CD4-positive, alpha-beta memory T cell (primary cell): ENCODE results near the gene PPP1R3D. TPM values are rescaled to one million over a fixed set of nuclear protein-coding genes. Genes with fewer than 3 reads are reported as not detected.
"Not testable (repeated sequence)": the region's sequence is repeated elsewhere in the genome, so short reads cannot be mapped to it uniquely, and the experiment has no call there.

Experiments
- CTCF ChIA-PET: fragments of 350-600 bp; sonication (Branson Sonifier 250); formaldehyde crosslinking; loops from one replicate; lab custom pipeline; 2021; ENCODE audit warnings: inconsistent platforms; ENCODE audit not compliant: partially characterized antibody; lab: Charles Lee
- POLR2A ChIA-PET: fragments of 350-600 bp; sonication (Branson Sonifier 250); formaldehyde crosslinking; loops from one replicate; lab custom pipeline; 2021; ENCODE audit not compliant: partially characterized antibody; lab: Charles Lee
- DNase-seq, 5 donors: peaks; one replicate each; pipeline versions ENCODE4 v3.0.0 to v3.0.0-alpha.2; 2020 to 2022; ENCODE audit warnings: mixed read lengths in 1 of 5
- H3K27ac ChIP-seq: one replicate; pipeline ENCODE4 v1.7.0; 2013; ENCODE audit warnings: low read depth, low read length
- H3K27me3 ChIP-seq: 2 replicates; pipeline ENCODE4 v1.7.0; 2013; ENCODE audit warnings: mild to moderate bottlenecking, low read length, moderate library complexity; ENCODE audit not compliant: insufficient read depth
- H3K36me3 ChIP-seq: 2 replicates; pipeline ENCODE4 v1.7.0; 2013; ENCODE audit warnings: mild to moderate bottlenecking, low read length, moderate library complexity; ENCODE audit not compliant: insufficient read depth
- H3K4me1 ChIP-seq: 2 replicates; pipeline ENCODE4 v1.7.0; 2013; ENCODE audit warnings: mild to moderate bottlenecking, low read length, moderate library complexity; ENCODE audit not compliant: insufficient read depth
- H3K4me3 ChIP-seq, 2 donors: one replicate each; pipeline ENCODE4 v1.7.0; 2013; ENCODE audit warnings: low read length in 2 of 2, mild to moderate bottlenecking in 1 of 2
- H3K9me3 ChIP-seq, 2 donors: one replicate each; pipeline ENCODE4 v1.7.0; 2013; ENCODE audit warnings: low read length in 2 of 2, control low read depth in 1 of 2; ENCODE audit not compliant: control insufficient read depth in 1 of 2
- H3K27ac Mint-ChIP-seq, 7 donors: one replicate each; pipeline ENCODE4 v1.8.0; 2020 to 2021; ENCODE audit warnings: mixed read lengths in 7 of 7, mild to moderate bottlenecking in 6 of 7, inconsistent platforms in 3 of 7, moderate library complexity in 3 of 7
- H3K27me3 Mint-ChIP-seq, 2 donors: one replicate each; pipeline ENCODE4 v1.8.0; 2020 to 2021; ENCODE audit warnings: mixed read lengths in 2 of 2
- H3K36me3 Mint-ChIP-seq, 2 donors: one replicate each; pipeline ENCODE4 v1.8.0; 2020 to 2021; ENCODE audit warnings: mixed read lengths in 2 of 2, inconsistent platforms in 1 of 2, mild to moderate bottlenecking in 1 of 2
- H3K4me1 Mint-ChIP-seq, 4 donors: one replicate each; pipeline ENCODE4 v1.8.0; 2020 to 2021; ENCODE audit warnings: mixed read lengths in 4 of 4, mild to moderate bottlenecking in 1 of 4
- H3K4me3 Mint-ChIP-seq, 8 donors: one replicate each; pipeline ENCODE4 v1.8.0; 2020 to 2021; ENCODE audit warnings: mixed read lengths in 8 of 8, mild to moderate bottlenecking in 7 of 8, moderate library complexity in 6 of 8, inconsistent platforms in 3 of 8
- H3K9me3 Mint-ChIP-seq, 8 donors: one replicate each; pipeline ENCODE4 v1.8.0; 2020 to 2021; ENCODE audit warnings: mixed read lengths in 8 of 8, mild to moderate bottlenecking in 5 of 8, inconsistent platforms in 3 of 8, moderate library complexity in 1 of 8
- intact Hi-C: fragments of 100-400 bp; cut with micrococcal nuclease; formaldehyde crosslinking; loops from one replicate; pipeline ENCODE4 v1.15.1; 2023
- polyA plus RNA-seq, 2 donors: library from polyadenylated mRNA; unstranded; fragments of 300-500 nt; fragmentation: Illumina TruSeq; gene quantifications; one replicate each; pipeline ENCODE4 v1.2.3, GENCODE V29; 2021
- total RNA-seq, 2 experiments: library from RNA; stranded (reverse); gene quantifications; one replicate each; pipeline ENCODE4 v1.2.3, GENCODE V29; 2021

Gene PPP1R3D
- total and polyA plus RNA-seq, 4 experiments from 2014 or later = 2.2 to 15.0 (median 8.0) TPM

DNA sequence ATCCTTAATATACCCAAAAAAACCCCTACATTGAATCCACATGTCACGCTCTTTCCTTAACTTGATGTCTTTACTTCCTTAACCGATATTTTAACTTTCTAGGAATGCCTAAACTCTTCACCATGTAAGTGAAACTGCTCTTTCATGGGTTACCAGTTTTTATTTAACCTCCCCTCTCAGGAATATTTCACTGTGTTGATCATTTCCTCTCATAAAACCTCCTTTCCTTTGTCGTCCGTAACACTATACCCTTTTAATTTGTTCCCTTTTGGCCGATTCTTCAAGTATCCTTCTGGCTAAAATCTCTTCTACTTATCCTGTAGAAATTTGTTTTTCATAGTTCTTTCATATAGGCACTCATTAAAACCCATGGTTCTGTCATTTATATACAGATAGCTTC lies 31.2 kb downstream of the PPP1R3D start:
- ChIA-PET CTCF (no interaction called here), POLR2A (no interaction called here)
- Mint-ChIP-seq H3K4me1 (peaks cover 0 to 1% (median 0%) of the 10 kb centered on the region in 4 donors), H3K27me3 (peaks cover 0 to 1% of the 10 kb centered on the region in 2 donors), H3K4me3 (no peak overlapping the region), H3K36me3 (no peaks in the 10 kb centered on the region), H3K9me3 (no peaks in the 10 kb centered on the region), H3K27ac (no peak overlapping the region)
- DNase-seq = no peak
- H3K27ac ChIP-seq = no peak overlapping the region
- intact Hi-C loops = no loop called here
- no peaks in the 10 kb centered on the region for H3K9me3 ChIP-seq
- H3K4me1 ChIP-seq = no peaks in the 10 kb centered on the region
- H3K36me3 ChIP-seq = no peaks in the 10 kb centered on the region
- no peaks in the 10 kb centered on the region for H3K27me3 ChIP-seq
- no peak overlapping the region for H3K4me3 ChIP-seq

DNA sequence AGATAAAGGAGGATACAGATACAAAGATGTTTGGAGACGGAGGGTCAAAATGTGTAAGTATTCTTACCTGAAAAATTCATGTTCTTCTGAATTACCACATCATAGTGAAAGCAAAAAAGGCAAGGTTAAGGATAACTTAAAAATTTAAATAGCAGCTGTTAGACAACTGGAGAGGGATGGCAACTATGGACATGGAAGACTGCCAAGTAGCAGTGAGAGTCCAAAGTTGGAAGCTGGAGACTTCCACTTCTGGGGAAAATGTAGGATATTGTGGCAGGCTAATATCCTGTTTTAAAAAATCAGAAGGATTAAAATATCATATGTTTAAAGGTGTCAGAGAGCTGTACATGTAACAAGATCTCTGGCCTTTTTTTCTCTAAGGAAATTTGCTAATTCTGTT lies 36.5 kb downstream of the PPP1R3D start:
- POLR2A ChIA-PET = interaction anchor here (0.6 kb wide), 1 partner anchor 1591 kb away, joined by 3 read pairs; no protein-coding TSS in a partner anchor
- DNase-seq = no peak
- no peak overlapping the region for H3K4me3 ChIP-seq
- CTCF ChIA-PET = interaction anchor here (1.4 kb wide), 1 partner anchor 30 kb away, joined by 4 read pairs; the partner anchor contains the start of gene SYCP2
- H3K4me3 Mint-ChIP-seq = no peak overlapping the region
- H3K9me3 ChIP-seq = no peaks in the 10 kb centered on the region
- H3K36me3 ChIP-seq = no peaks in the 10 kb centered on the region
- H3K4me1 ChIP-seq = no peaks in the 10 kb centered on the region
- H3K27me3 ChIP-seq = no peaks in the 10 kb centered on the region
- peaks cover 0 to 1% of the 10 kb centered on the region in 2 donors for H3K27me3 Mint-ChIP-seq
- no peak overlapping the region for H3K27ac Mint-ChIP-seq
- H3K27ac ChIP-seq = no peak overlapping the region
- H3K4me1 Mint-ChIP-seq = no peaks in the 10 kb centered on the region
- intact Hi-C loops = no loop called here
- no peaks in the 10 kb centered on the region for H3K9me3 Mint-ChIP-seq
- peaks cover 0 to 6% of the 10 kb centered on the region in 2 donors for H3K36me3 Mint-ChIP-seq

DNA sequence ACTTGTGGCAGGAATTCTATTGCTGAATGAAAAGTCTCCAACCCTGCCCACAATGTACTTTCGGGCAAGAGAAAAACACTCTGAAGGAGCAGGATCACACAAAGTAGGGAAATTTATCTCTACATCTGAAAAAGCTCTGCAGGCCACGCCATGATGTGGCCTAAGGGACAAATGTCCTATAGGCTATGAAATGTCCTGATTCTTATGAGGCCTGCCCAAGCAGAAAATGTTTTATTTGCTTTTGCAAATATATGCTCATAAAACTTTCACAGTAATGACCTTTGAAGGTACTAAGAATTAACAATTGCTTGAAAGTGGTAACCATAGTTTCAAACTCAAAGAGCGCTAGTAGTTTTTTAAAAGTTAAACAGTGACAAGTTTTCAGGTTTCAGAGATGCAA lies 37.6 kb downstream of the PPP1R3D start:
- Mint-ChIP-seq H3K4me1 (no peaks in the 10 kb centered on the region), H3K27me3 (peaks cover 0 to 1% of the 10 kb centered on the region in 2 donors), H3K36me3 (peaks cover 0 to 11% of the 10 kb centered on the region in 2 donors), H3K9me3 (peaks cover 0 to 2% (median 0%) of the 10 kb centered on the region in 8 donors), H3K27ac (no peak overlapping the region), H3K4me3 (no peak overlapping the region)
- CTCF ChIA-PET = no interaction called here
- Histone ChIP-seq H3K36me3 (no peaks in the 10 kb centered on the region), H3K4me1 (no peaks in the 10 kb centered on the region), H3K27me3 (no peaks in the 10 kb centered on the region), H3K4me3 (no peak overlapping the region), H3K27ac (no peak overlapping the region), H3K9me3 (no peaks in the 10 kb centered on the region)
- POLR2A ChIA-PET = no interaction called here
- intact Hi-C loops = no loop called here
- DNase-seq = no peak

DNA sequence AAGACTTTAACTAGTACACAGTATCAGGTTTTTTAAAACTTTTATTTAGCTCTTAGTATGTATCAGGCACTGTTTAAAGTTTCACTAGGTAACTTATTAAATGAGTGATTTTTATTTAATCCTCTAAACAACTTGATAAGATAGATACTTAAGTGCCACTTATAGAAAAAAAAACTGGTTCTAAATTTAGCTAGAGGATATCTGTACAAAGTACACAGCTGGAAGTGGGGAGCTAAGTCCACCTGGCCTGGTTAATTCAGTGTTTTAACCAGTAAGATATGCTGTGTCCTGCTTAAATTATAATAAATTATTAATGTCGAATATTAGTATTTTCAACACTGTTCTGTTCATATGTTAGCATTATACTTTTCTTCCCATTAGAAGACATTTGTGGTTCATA lies 44.2 kb downstream of the PPP1R3D start:
- Mint-ChIP-seq H3K4me1 (no peaks in the 10 kb centered on the region), H3K27ac (no peak overlapping the region), H3K4me3 (no peak overlapping the region), H3K9me3 (peaks cover 0 to 2% (median 0%) of the 10 kb centered on the region in 8 donors), H3K36me3 (peaks cover 0 to 9% of the 10 kb centered on the region in 2 donors), H3K27me3 (no peaks in the 10 kb centered on the region)
- H3K4me1 ChIP-seq = no peaks in the 10 kb centered on the region
- POLR2A ChIA-PET = no interaction called here
- H3K27me3 ChIP-seq = no peaks in the 10 kb centered on the region
- no peak for DNase-seq
- CTCF ChIA-PET = no interaction called here
- no peaks in the 10 kb centered on the region for H3K36me3 ChIP-seq
- H3K4me3 ChIP-seq = no peak overlapping the region
- no peak overlapping the region for H3K27ac ChIP-seq
- H3K9me3 ChIP-seq = no peaks in the 10 kb centered on the region
- intact Hi-C loops = no loop called here

DNA sequence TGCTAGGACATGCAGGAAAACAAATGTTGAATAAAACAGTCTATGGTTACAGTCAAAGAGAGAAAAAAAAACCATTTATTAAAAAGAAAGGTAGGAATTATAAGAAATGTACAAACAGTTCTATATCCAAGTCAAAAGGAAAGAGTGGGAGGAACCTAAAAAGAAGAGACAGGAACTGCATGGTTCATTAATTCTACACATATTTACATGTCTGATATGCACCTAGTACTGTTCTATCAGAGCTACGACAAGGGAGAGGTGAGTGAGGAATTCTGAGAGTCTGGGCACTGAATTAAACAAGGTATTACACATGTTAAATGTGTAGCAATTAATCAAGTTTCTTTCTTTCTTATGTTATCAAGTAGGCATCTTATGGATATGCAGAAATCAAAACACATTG lies 48.5 kb downstream of the PPP1R3D start:
- Mint-ChIP-seq H3K27ac (no peak overlapping the region), H3K9me3 (peaks cover 0 to 2% (median 0%) of the 10 kb centered on the region in 8 donors), H3K4me1 (no peaks in the 10 kb centered on the region), H3K4me3 (no peak overlapping the region), H3K36me3 (peaks cover 0 to 10% of the 10 kb centered on the region in 2 donors), H3K27me3 (no peaks in the 10 kb centered on the region)
- no peak overlapping the region for H3K27ac ChIP-seq
- CTCF ChIA-PET = no interaction called here
- DNase-seq = no peak
- POLR2A ChIA-PET = interaction anchor here (0.6 kb wide), 1 partner anchor 49 kb away, joined by 3 read pairs; the partner anchor contains the start of genes FAM217B and PPP1R3D
- no peak overlapping the region for H3K4me3 ChIP-seq
- no peaks in the 10 kb centered on the region for H3K9me3 ChIP-seq
- no peaks in the 10 kb centered on the region for H3K27me3 ChIP-seq
- no peaks in the 10 kb centered on the region for H3K4me1 ChIP-seq
- H3K36me3 ChIP-seq = no peaks in the 10 kb centered on the region
- intact Hi-C loops = no loop called here

DNA sequence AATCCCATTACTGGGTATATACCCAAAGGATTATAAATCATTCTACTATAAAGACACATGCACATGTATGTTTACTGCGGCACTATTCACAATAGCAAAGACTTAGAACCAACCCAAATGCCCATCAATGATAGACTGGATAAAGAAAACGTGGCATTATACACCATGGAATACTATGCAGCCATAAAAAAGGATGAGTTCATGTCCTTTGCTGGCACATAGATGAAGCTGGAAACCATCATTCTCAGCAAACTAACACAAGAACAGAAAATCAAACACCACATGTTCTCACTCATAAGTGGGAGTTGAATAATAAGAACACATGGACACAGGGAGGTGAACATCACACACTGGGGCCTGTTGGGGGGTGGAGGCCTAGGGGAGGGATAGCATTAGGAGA lies 50.1 kb downstream of the PPP1R3D start:
- DNase-seq, H3K27me3 ChIP-seq, H3K27ac ChIP-seq, H3K4me1 Mint-ChIP-seq, H3K36me3 ChIP-seq, H3K9me3 Mint-ChIP-seq, H3K4me3 Mint-ChIP-seq, CTCF ChIA-PET, H3K4me1 ChIP-seq, intact Hi-C loops, POLR2A ChIA-PET, H3K27me3 Mint-ChIP-seq, H3K9me3 ChIP-seq, H3K4me3 ChIP-seq: not testable (repeated sequence)
- Mint-ChIP-seq H3K36me3 (peaks cover 0 to 11% of the 10 kb centered on the region in 2 donors), H3K27ac (peak overlapping the region in 1 of 7 donors; percentile 62)

DNA sequence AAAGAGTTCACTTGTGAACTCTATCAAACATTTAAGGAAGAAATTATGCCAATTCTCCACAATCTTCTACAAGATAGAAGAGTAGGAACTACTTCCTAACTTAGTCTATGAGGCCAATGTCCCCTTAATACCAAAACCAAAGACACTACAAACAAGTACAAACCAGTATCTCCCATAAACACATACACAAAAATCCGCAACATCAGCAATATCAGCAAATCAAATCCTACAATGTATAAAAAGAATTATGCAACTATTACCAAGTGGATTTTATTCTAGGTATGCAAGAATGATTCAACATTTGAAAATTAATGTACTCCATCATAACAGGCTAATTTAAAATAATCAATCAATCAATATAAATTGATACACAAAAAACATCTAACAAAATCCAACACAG lies 52.1 kb downstream of the PPP1R3D start:
- H3K9me3 Mint-ChIP-seq = peaks cover 0 to 5% (median 0%) of the 10 kb centered on the region in 8 donors
- no peaks in the 10 kb centered on the region for H3K36me3 ChIP-seq
- ChIA-PET CTCF (no interaction called here), POLR2A (no interaction called here)
- peaks cover 0 to 11% of the 10 kb centered on the region in 2 donors for H3K36me3 Mint-ChIP-seq
- DNase-seq = no peak
- no peaks in the 10 kb centered on the region for H3K4me1 ChIP-seq
- no peaks in the 10 kb centered on the region for H3K9me3 ChIP-seq
- no peak overlapping the region for H3K27ac Mint-ChIP-seq
- no peak overlapping the region for H3K27ac ChIP-seq
- H3K27me3 ChIP-seq = no peaks in the 10 kb centered on the region
- intact Hi-C loops = no loop called here
- no peak overlapping the region for H3K4me3 ChIP-seq
- H3K27me3 Mint-ChIP-seq = no peaks in the 10 kb centered on the region
- H3K4me3 Mint-ChIP-seq = no peak overlapping the region
- no peaks in the 10 kb centered on the region for H3K4me1 Mint-ChIP-seq
